OCI-LY3 (cell line): ENCODE results near the gene MFN2.

Experiments
- CTCF ChIP-seq: fragments of 200-600, 300-600 bp; sonication (generic); IDR thresholded peaks from 2 replicates; pipeline ENCODE4 v1.5.1; 2014; ENCODE audit warnings: antibody characterized with exemption, low read length, low read depth
- EZH2phosphoT487 ChIP-seq: fragments of 200-600 bp; shearing (Covaris generic); IDR thresholded peaks from 2 replicates; pipeline ENCODE4 v1.6.1; 2018; ENCODE audit warnings: antibody characterized with exemption, mixed run types, low read depth

DNA sequence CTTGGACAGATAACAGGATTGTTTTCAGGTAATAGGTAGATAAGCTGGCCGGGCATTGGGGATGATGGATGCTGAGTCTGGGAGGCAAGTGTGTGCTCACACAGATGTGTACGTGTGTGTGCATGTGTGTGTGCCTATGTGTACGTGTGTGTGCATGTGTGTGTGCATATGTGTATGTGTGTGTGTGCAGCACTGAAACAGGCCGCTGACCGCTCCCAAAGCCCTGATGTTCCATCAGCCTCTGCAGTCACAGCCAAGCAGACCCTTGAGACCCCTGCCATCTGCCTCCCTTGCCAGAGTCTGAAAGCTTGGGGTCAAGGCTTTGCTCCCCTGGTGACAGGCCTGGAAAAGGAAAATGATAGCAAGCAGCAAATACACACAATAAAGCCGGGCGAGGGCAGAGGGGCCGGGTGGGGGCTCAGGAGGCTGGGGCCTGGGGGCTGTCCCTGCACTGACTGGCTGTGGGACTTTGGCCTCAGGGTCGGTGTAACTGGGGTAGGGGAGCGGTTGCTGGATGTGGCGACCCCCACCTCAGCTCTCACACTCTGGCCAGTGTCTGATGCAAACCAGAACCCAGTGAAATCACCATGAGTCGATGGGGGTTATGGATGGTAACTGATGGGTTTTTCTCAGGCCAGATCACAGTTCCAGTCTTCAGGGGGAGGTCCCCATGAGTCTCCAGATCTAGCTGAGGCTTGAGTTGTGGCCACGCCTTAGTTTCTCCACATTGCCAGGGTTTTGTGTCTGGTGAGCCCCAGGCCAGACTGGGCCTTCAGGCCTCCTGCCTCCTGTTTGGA, 73.7 kb downstream of the MFN2 start:
- TF ChIP-seq CTCF (no peak), EZH2phosphoT487 (no peak)
